HFFc6 (cell line): ENCODE data around the gene ZNF831. TPM values are rescaled to one million over a fixed set of nuclear protein-coding genes. Genes with fewer than 3 reads are reported as not detected.

Experiments used
- DNase-seq: peaks from one replicate; pipeline ENCODE4 v3.0.0-alpha.2; 2018
- H3K27ac Mint-ChIP-seq: 2 replicates; pipeline ENCODE4 v1.8.0; 2020; ENCODE audit warnings: mild to moderate bottlenecking, mixed read lengths
- H3K27me3 Mint-ChIP-seq: 2 replicates; pipeline ENCODE4 v1.8.0; 2021; ENCODE audit warnings: mild to moderate bottlenecking, moderate library complexity, mixed read lengths; ENCODE audit not compliant: insufficient read depth
- H3K36me3 Mint-ChIP-seq: 2 replicates; pipeline ENCODE4 v1.8.0; 2021; ENCODE audit warnings: low read depth, mixed read lengths
- H3K4me1 Mint-ChIP-seq: 2 replicates; pipeline ENCODE4 v1.8.0; 2020; ENCODE audit warnings: low read depth, mixed read lengths
- H3K4me3 Mint-ChIP-seq: 2 replicates; pipeline ENCODE4 v1.8.0; 2020; ENCODE audit warnings: mild to moderate bottlenecking, moderate library complexity, mixed read lengths
- H3K9me3 Mint-ChIP-seq: 2 replicates; pipeline ENCODE4 v1.8.0; 2020; ENCODE audit warnings: mild to moderate bottlenecking, mixed read lengths
- CTCF ChIP-seq: fragments of 200-600 bp; sonication (generic); IDR thresholded peaks from 2 replicates; pipeline ENCODE4 v1.5.0; 2021; ENCODE audit warnings: antibody characterized with exemption, mild to moderate bottlenecking
- total RNA-seq, 6 experiments: library from RNA; stranded (reverse); fragmentation: NEBNext Ultra II Directional; extraction: Animal tissue kit (Norgen Biotek cat#: 25700); gene quantifications; 2 replicates in 1 of 6; 3 replicates in 5 of 6; pipeline ENCODE4 v1.2.3, GENCODE V29; 2021

The ZNF831 gene
- total RNA-seq, 6 experiments from 2014 or later: not detected

GRCh38 chr20:59145924-59146779 lies 17.5 kb upstream of the ZNF831 start:
- Mint-ChIP-seq H3K27me3 (no peaks in the 10 kb centered on the region; the same call in 1 of the 2 replicates), H3K27ac (no peak overlapping the region), H3K4me3 (no peak overlapping the region), H3K4me1 (no peaks in the 10 kb centered on the region), H3K9me3 (peaks cover 10% of the 10 kb centered on the region; the same call in 1 of the 2 replicates), H3K36me3 (no peaks in the 10 kb centered on the region)
- no peak for TF ChIP-seq CTCF
- DNase-seq: no peak

- no peak for TF ChIP-seq CTCF
- no peak overlapping the region for H3K27ac Mint-ChIP-seq
- no peak for DNase-seq
- no peaks in the 10 kb centered on the region for H3K36me3 Mint-ChIP-seq
- no peaks in the 10 kb centered on the region for H3K4me1 Mint-ChIP-seq
- no peak overlapping the region for H3K4me3 Mint-ChIP-seq
- no peaks in the 10 kb centered on the region; the same call in 1 of the 2 replicates for H3K27me3 Mint-ChIP-seq
- H3K9me3 Mint-ChIP-seq: peaks cover 10% of the 10 kb centered on the region; the same call in 1 of the 2 replicates
Measured at GRCh38 chr20:59146780-59147565, 16.6 kb upstream of the ZNF831 start.

- no peak for TF ChIP-seq CTCF
- DNase-seq: no peak
- H3K36me3 Mint-ChIP-seq: no peaks in the 10 kb centered on the region
- H3K4me3 Mint-ChIP-seq: no peak overlapping the region
- peaks cover 2% of the 10 kb centered on the region; the same call in 1 of the 2 replicates for H3K27me3 Mint-ChIP-seq
- H3K9me3 Mint-ChIP-seq: peaks cover 10% of the 10 kb centered on the region; the same call in 1 of the 2 replicates
- H3K4me1 Mint-ChIP-seq: no peaks in the 10 kb centered on the region
- no peak overlapping the region for H3K27ac Mint-ChIP-seq
Measured at GRCh38 chr20:59147586-59147985, 16.0 kb upstream of the ZNF831 start.

- H3K27ac Mint-ChIP-seq: no peak overlapping the region
- H3K4me3 Mint-ChIP-seq: no peak overlapping the region
- DNase-seq: no peak
- no peak for TF ChIP-seq CTCF
- H3K27me3 Mint-ChIP-seq: peaks cover 4% of the 10 kb centered on the region; the same call in 1 of the 2 replicates
- peaks cover 9% of the 10 kb centered on the region; the same call in 1 of the 2 replicates for H3K9me3 Mint-ChIP-seq
- no peaks in the 10 kb centered on the region for H3K36me3 Mint-ChIP-seq
- no peaks in the 10 kb centered on the region for H3K4me1 Mint-ChIP-seq
Measured at GRCh38 chr20:59148701-59149493, 14.7 kb upstream of the ZNF831 start.
